Upper lobe of left lung (tissue), 4 donors: Measurements from ENCODE around the gene CD34.

ENCODE experiments used
- POLR2A ChIP-seq, 4 donors: fragments of 450-650 bp; IDR thresholded peaks; one replicate each; pipeline ENCODE4 v1.5.1; 2016 to 2017; ENCODE audit warnings: antibody characterized with exemption in 4 of 4, mild to moderate bottlenecking in 2 of 4
- TF ChIP-seq, protein P1 (sequence below), 6 experiments: fragments of 450-650 bp in 4 of 6; fragments of 200-600 bp in 2 of 6; sonication (generic) in 2 of 6; IDR thresholded peaks; one replicate each; pipeline ENCODE4 v1.5.1; 2016 to 2019; ENCODE audit warnings: antibody characterized with exemption in 6 of 6

DNA sequence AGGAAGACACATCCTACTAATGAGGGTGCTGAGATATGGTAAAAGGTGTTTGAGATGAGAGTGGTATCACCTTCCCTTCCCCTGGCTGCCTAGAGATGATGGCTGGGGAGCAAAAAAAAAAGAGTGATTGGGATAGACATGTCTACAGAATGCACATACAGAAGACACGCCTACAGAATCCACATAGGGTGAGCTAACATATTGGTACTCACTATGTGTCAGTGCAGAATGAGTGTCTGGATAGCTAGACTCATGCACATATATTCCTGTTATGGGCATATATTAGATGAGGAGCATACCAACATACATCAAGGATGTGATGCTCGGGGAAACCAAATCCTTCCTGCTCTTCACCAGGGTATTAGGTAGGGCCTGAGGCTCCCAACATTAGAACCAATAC lies 16.2 kb downstream of the CD34 start:
- TF ChIP-seq, protein P1, sequence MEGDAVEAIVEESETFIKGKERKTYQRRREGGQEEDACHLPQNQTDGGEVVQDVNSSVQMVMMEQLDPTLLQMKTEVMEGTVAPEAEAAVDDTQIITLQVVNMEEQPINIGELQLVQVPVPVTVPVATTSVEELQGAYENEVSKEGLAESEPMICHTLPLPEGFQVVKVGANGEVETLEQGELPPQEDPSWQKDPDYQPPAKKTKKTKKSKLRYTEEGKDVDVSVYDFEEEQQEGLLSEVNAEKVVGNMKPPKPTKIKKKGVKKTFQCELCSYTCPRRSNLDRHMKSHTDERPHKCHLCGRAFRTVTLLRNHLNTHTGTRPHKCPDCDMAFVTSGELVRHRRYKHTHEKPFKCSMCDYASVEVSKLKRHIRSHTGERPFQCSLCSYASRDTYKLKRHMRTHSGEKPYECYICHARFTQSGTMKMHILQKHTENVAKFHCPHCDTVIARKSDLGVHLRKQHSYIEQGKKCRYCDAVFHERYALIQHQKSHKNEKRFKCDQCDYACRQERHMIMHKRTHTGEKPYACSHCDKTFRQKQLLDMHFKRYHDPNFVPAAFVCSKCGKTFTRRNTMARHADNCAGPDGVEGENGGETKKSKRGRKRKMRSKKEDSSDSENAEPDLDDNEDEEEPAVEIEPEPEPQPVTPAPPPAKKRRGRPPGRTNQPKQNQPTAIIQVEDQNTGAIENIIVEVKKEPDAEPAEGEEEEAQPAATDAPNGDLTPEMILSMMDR (IDR thresholded peaks at IDR 0.05) = no peak
- TF ChIP-seq POLR2A (IDR thresholded peaks at IDR 0.05) = no peak
